GM19455 (cell line): Measurements from ENCODE around the gene APC2.
"Not testable (repeated sequence)": the region's sequence is repeated elsewhere in the genome, so short reads cannot be mapped to it uniquely, and the experiment has no call there.

Experiments
- ATAC-seq: cut with Tn5 transposase; IDR thresholded peaks from one replicate; pipeline ENCODE4 v1.9.1; 2021; ENCODE audit not compliant: unreplicated experiment

The APC2 gene

GRCh38 chr19:1412323-1412923 lies 37.5 kb upstream of the APC2 start:
- no peak for ATAC-seq

GRCh38 chr19:1412995-1413800 lies 36.7 kb upstream of the APC2 start:
- no peak for ATAC-seq

GRCh38 chr19:1416014-1416841 lies 33.7 kb upstream of the APC2 start:
- no peak for ATAC-seq

DNA sequence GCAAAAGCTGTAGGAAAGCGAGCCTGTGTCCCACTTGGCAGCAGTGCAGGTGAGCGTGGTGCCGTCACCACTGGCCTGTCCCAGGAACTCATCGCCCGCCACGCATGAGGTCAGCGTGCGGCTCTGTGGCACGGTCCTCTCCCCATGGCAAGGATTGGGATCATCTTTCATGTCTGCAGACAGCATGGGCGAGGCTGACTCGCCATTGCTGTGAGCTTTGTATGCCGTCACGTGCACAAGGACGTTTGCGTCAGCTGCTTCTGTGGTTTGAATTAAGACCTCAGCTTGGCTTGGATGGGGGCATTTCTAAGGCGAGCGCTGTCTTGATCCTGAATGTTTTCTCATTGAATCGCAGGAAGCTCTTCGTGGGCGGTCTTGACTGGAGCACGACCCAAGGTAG lies 32.8 kb upstream of the APC2 start:
- ATAC-seq: no peak

DNA sequence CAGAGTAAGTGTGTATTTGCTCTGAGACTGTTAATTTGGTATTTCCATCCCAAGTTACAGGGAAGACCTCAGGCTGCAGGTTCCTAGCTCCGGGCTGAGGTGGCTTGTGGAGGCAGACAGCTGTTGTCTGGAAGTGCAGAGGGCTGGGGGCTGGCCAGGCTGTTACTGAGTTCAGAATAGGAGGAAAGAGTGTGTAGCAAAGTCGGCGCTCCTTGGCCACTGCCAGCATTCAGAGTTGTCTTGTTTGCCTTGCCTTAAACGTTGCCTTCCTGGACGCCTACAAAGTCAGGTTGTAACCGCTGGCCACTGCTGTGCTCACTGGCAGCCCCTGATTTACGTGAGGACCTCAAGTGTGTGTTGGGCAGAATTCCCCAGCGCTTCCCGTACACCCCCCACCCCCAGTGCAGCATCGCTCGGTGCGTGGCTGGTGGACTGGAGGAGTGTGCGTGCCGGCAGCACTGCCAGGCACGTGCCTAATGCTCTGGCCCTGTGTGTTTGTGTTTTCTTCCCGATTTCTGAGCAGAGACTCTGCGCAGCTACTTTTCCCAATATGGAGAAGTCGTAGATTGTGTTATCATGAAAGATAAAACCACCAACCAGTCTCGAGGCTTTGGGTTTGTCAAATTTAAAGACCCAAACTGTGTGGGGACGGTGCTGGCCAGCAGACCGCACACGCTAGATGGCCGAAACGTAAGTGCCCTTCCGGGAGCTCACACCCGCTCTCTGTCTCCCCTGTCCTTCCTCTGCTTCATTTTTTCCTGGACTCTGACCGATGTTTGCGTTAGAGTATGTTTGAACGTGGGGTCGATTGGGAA lies 32.0 kb upstream of the APC2 start:
- ATAC-seq: no peak

DNA sequence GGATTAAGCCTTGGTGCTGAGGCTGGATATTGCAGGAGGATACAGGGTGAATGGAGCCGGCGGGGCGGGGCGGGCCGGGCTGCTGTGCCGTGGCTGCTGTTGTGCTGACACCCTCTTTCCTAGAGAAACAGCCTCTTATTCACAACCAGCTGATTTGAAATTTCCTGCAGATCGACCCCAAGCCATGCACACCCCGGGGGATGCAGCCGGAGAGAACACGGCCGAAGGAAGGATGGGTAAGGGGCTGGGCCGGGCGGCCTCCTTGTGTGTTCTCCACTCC lies 31.5 kb upstream of the APC2 start:
- no peak for ATAC-seq

DNA sequence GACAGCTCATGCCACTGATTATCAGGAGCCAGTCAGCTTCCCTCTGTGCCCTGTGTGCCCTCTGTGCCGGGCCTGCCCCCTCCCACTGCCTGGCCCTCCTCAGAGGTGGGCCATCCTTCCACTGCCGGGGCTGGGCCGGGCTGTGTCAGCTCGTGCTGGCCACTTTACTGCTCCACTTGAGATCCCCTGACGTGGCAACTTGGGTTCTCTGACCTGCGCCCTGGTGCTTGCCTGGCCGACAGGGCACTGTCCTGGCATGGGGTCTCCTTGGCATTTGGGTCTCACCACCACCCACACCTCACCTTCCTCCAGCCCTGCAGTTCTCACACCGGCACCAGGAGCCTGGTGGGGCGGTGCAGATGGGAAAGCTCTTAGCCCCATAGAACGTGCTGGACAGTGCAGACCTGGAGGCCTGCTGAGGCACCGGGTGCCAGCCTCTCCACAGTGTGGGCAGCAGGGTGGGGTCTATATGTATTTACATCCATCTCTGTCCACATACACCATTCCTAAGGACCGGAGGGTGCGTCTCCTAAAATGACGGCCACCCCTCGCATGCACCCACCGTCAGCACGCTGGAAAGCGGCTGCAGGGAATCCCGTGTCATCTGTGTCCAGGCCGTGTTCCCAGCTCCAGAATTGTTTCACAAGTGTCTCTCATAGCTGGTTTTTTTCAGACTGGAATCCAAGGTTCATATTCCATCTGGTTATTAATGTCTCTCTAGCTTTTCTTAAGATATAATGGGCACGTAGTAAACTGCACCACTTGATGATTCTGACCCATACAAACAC lies 30.8 kb upstream of the APC2 start:
- no peak for ATAC-seq

- ATAC-seq: not testable (repeated sequence)
Measured at GRCh38 chr19:1420085-1420484, 29.8 kb upstream of the APC2 start.

GRCh38 chr19:1420590-1420989 lies 29.3 kb upstream of the APC2 start:
- no peak for ATAC-seq

DNA sequence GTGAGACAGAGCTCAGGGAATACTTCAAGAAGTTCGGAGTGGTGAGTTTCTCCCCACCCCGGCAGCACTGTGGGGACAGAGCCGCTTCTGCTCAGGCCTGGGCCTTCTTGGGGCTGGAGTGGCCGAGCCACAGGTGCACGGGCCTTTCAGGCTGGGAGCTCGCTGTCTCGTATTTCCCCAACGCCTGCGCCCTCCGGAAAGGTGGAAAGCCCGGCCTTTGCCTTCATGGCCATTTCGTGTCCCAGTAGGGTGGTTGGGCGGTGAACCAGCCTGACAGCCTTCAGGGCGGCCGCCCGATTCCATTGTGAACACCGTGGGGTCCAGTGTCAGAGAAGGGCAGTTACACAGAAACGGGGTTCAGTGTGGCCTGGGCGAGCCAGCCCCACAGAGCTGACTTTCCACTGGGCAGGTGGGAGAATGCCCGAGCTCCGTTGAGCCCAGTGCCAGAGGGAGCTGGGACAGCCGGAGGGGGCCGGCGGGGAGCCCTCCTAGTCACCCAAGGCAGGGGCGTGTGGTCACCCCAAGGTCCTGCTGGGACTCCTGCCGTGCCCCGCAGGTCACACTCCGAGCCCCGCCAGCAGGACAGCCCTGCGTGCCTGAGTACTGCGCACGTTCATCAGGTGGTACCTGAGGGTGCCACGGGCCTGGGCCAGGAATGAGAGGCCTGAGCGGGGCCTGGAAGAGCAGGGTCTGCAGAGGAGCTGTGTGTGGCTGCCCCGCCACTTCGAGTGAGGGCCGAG lies 28.5 kb upstream of the APC2 start:
- no peak for ATAC-seq

GRCh38 chr19:1421958-1422305 lies 28.0 kb upstream of the APC2 start:
- no peak for ATAC-seq

GRCh38 chr19:1422360-1422759 lies 27.6 kb upstream of the APC2 start:
- no peak for ATAC-seq

DNA sequence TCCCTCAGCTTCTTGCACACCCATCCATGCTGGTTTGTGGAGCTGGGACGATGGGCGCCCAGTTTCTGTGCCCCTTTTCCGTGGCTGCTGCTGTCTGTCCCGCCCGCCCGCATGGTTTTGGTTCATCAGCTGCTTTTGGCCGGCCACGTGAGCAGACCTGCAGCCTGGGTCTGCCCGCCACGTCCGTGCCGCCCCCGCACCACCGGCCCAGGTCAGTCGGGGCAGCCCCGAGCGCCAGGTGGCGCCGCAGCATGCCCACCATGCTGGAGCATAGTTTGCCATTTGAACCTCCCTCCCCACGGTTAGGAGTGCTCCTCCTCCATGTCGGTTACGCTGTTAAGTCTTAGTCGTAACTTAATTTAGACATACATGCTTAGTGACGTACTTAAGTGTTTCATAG lies 27.0 kb upstream of the APC2 start:
- ATAC-seq: no peak

DNA sequence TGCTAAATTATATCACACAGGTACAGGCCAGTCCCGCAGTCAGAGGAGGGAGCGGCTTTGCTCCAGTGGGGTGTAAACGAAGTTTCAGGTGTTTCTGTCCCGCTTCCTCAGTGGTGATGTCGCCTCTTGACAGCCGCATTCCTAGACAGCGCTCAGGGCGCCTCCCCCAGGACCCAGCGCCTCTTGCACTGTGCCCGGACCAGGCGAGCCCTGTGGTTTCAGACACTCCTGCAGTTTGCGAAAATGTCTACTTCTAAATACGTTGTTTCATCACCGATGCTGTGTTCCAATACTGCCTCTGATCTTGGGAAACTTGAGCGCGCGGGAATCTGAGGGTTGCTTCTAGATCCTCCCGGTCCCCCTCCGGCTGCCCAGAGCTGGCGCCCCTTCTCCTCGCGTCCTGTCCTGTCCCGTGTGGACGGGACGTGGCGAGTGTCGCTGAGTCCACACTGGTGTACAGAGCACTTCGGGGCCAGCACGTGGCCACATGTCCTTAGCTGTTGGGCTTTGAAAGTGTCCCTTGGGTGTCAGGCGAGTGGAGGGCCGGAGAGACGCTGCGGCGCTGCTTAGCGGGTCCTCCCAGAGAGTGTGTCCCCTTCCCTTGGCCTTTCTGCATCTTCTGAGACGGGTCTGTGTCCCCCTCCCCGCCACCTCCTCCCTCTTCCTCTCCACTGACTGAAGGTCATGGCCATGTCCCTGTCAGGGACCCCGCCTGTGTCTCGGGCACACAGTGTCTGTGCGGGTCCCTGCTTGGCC lies 26.3 kb upstream of the APC2 start:
- ATAC-seq: no peak

GRCh38 chr19:1424192-1424955 lies 25.5 kb upstream of the APC2 start:
- no peak for ATAC-seq

- no peak for ATAC-seq
Measured at GRCh38 chr19:1425102-1425837, 24.7 kb upstream of the APC2 start.

GRCh38 chr19:1425902-1426301 lies 24.0 kb upstream of the APC2 start:
- ATAC-seq: no peak

DNA sequence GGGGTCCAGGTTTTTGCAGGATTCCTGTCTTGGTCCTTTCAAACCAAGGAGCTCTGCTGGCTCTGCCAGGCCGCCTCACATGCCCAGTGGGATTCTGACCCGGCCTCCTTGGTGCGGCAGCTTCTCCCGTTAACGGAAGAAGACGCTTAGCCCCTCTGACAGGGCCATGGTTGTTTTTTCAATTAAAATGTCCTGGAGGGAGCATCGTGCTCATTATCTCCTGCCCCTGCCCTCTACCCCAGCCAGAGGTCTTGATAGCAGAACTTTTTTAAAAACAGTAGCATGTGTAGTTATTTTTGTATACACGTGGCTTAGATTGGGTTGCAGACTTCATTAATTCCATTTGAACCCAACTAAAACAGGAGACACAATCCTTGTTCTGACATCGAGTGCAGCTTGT lies 23.2 kb upstream of the APC2 start:
- no peak for ATAC-seq
